ENCODE data around the gene PAX6.

PAX6 gene

GRCh38 chr11:31822175-31822926, 11.2 kb upstream of the PAX6 start:
- DNase-seq = no peak

- DNase-seq = no peak
These were observed 10.6 kb upstream of the PAX6 start for GRCh38 chr11:31821766-31822165.

- DNase-seq = no peak
These were observed 10.2 kb upstream of the PAX6 start for GRCh38 chr11:31821235-31821764.

GRCh38 chr11:31820438-31820818, 9.3 kb upstream of the PAX6 start:
- no peak for DNase-seq

GRCh38 chr11:31819621-31820437, 8.7 kb upstream of the PAX6 start:
- DNase-seq = no peak

- no peak for DNase-seq
These were observed 7.8 kb upstream of the PAX6 start for GRCh38 chr11:31818874-31819331.

GRCh38 chr11:31818425-31818755, 7.3 kb upstream of the PAX6 start:
- DNase-seq = no peak

GRCh38 chr11:31817621-31818424, 6.7 kb upstream of the PAX6 start:
- no peak for DNase-seq

- peak; percentile 28 for DNase-seq
These were observed 6.0 kb upstream of the PAX6 start for GRCh38 chr11:31817054-31817620.

- DNase-seq = peak; percentile 16
These were observed 5.4 kb upstream of the PAX6 start for GRCh38 chr11:31816468-31817053.

GRCh38 chr11:31815711-31816467, 4.8 kb upstream of the PAX6 start:
- no peak for DNase-seq

GRCh38 chr11:31814176-31814868, 3.2 kb upstream of the PAX6 start:
- no peak for DNase-seq

GRCh38 chr11:31813391-31814175, 2.5 kb upstream of the PAX6 start:
- no peak for DNase-seq

GRCh38 chr11:31812383-31813381, 1.6 kb upstream of the PAX6 start:
- DNase-seq = peak; percentile 25

- DNase-seq = peak; percentile 48
These were observed 1.0 kb downstream of the PAX6 start for GRCh38 chr11:31809857-31810778.

- no peak for DNase-seq
These were observed 1.6 kb downstream of the PAX6 start for GRCh38 chr11:31809541-31809856.

- no peak for DNase-seq
These were observed 2.2 kb downstream of the PAX6 start for GRCh38 chr11:31808721-31809540.
